Adrenal gland (tissue), 5 donors: Measurements from ENCODE around the gene KPNA1.

Experiments
- POLR2A ChIP-seq, 2 donors: fragments of 450-650 bp; IDR thresholded peaks; one replicate each; pipeline ENCODE4 v1.6.1; 2017; ENCODE audit warnings: antibody characterized with exemption in 2 of 2, mild to moderate bottlenecking in 2 of 2, moderate library complexity in 1 of 2
- TF ChIP-seq, protein P1 (sequence below), 6 experiments: fragments of 450-650 bp in 4 of 6; fragments of 200-600 bp in 2 of 6; sonication (generic) in 1 of 6; IDR thresholded peaks; 1 replicate in 5 of 6; 2 replicates in 1 of 6; pipeline versions ENCODE4 v1.5.1 to v1.8.0; 2016 to 2021; ENCODE audit warnings: antibody characterized with exemption in 6 of 6, mild to moderate bottlenecking in 2 of 6, moderate library complexity in 1 of 6
- donor health status: DM: no; HTN: no; CAD: no.

GRCh38 chr3:122443090-122443489, 71.6 kb downstream of the KPNA1 start:
- TF ChIP-seq, protein P1, sequence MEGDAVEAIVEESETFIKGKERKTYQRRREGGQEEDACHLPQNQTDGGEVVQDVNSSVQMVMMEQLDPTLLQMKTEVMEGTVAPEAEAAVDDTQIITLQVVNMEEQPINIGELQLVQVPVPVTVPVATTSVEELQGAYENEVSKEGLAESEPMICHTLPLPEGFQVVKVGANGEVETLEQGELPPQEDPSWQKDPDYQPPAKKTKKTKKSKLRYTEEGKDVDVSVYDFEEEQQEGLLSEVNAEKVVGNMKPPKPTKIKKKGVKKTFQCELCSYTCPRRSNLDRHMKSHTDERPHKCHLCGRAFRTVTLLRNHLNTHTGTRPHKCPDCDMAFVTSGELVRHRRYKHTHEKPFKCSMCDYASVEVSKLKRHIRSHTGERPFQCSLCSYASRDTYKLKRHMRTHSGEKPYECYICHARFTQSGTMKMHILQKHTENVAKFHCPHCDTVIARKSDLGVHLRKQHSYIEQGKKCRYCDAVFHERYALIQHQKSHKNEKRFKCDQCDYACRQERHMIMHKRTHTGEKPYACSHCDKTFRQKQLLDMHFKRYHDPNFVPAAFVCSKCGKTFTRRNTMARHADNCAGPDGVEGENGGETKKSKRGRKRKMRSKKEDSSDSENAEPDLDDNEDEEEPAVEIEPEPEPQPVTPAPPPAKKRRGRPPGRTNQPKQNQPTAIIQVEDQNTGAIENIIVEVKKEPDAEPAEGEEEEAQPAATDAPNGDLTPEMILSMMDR (IDR thresholded peaks at IDR 0.05) = no peak
- TF ChIP-seq POLR2A (IDR thresholded peaks at IDR 0.05) = no peak
